MM.1S (cell line): ENCODE measurements around the gene AQP11.

Source experiments
- DNase-seq: peaks from one replicate; pipeline ENCODE4 v3.0.0-alpha.2; 2015
- H2AFZ ChIP-seq: fragments of 300-600 bp; sonication (generic); 2 replicates; pipeline ENCODE4 v1.6.0; 2016; ENCODE audit warnings: antibody characterized with exemption, low read length
- H3F3A ChIP-seq: fragments of 300-600 bp; sonication (generic); 2 replicates; pipeline ENCODE4 v1.6.1; 2016; ENCODE audit warnings: mild to moderate bottlenecking, antibody characterized with exemption, low read length, moderate library complexity, mixed read lengths; ENCODE audit not compliant: insufficient read depth
- H3K27ac ChIP-seq: fragments of 300-600 bp; sonication (generic); 2 replicates; pipeline ENCODE4 v1.5.1; 2016; ENCODE audit warnings: mild to moderate bottlenecking, low read length
- H3K27me3 ChIP-seq: fragments of 300-600 bp; sonication (generic); replicated peaks from 2 replicates; pipeline ENCODE4 v1.6.0; 2016; ENCODE audit warnings: low read length; ENCODE audit not compliant: insufficient read depth
- H3K36me3 ChIP-seq: fragments of 300-600 bp; sonication (generic); replicated peaks from 2 replicates; pipeline ENCODE4 v1.6.1; 2016; ENCODE audit warnings: mild to moderate bottlenecking, low read length, mixed read lengths; ENCODE audit not compliant: insufficient read depth
- H3K4me1 ChIP-seq: fragments of 300-600 bp; sonication (generic); 2 replicates; pipeline ENCODE4 v1.6.1; 2016; ENCODE audit warnings: low read length, mixed read lengths
- H3K4me2 ChIP-seq: fragments of 300-600 bp; sonication (generic); 2 replicates; pipeline ENCODE4 v1.6.0; 2016; ENCODE audit warnings: low read depth, low read length
- H3K4me3 ChIP-seq: fragments of 300-600 bp; sonication (generic); 2 replicates; pipeline ENCODE4 v1.5.1; 2016; ENCODE audit warnings: low read length, mixed read lengths
- H3K79me2 ChIP-seq: fragments of 300-600 bp; sonication (generic); 2 replicates; pipeline ENCODE4 v1.6.1; 2016; ENCODE audit warnings: mixed run types, low read length, mixed read lengths
- H3K9ac ChIP-seq: fragments of 300-600 bp; sonication (generic); 2 replicates; pipeline ENCODE4 v1.6.1; 2016; ENCODE audit warnings: low read length, mixed read lengths
- H3K9me2 ChIP-seq: fragments of 300-600 bp; sonication (generic); replicated peaks from 2 replicates; pipeline ENCODE4 v1.6.1; 2016; ENCODE audit warnings: mild to moderate bottlenecking, low read length, mixed read lengths; ENCODE audit not compliant: insufficient read depth
- H3K9me3 ChIP-seq: fragments of 300-600 bp; sonication (generic); replicated peaks from 2 replicates; pipeline ENCODE4 v1.6.1; 2016; ENCODE audit warnings: mild to moderate bottlenecking, low read length, mixed read lengths; ENCODE audit not compliant: insufficient read depth
- H4K20me1 ChIP-seq: fragments of 300-600 bp; sonication (generic); 2 replicates; pipeline ENCODE4 v1.6.1; 2016; ENCODE audit warnings: mild to moderate bottlenecking, low read length, moderate library complexity, mixed read lengths; ENCODE audit not compliant: insufficient read depth
- EZH2 ChIP-seq: fragments of 300-600 bp; sonication (generic); optimal IDR thresholded peaks from 2 replicates; pipeline ENCODE3; 2017; ENCODE audit warnings: low read depth, mild to moderate bottlenecking, antibody characterized with exemption, low read length, mixed read lengths
- EZH2phosphoT487 ChIP-seq: fragments of 300-600 bp; sonication (generic); IDR thresholded peaks from 2 replicates; pipeline ENCODE4 v1.6.1; 2018; ENCODE audit warnings: antibody characterized with exemption, low read length
- TF ChIP-seq, protein P1 (sequence below): fragments of 300-600 bp; sonication (generic); IDR thresholded peaks from 2 replicates; pipeline ENCODE4 v1.5.1; 2016; ENCODE audit warnings: antibody characterized with exemption, low read length, mixed read lengths

AQP11 gene

GRCh38 chr11:77647654-77648305, 58.0 kb downstream of the AQP11 start:
- Histone ChIP-seq H3K27me3 (no peaks in the 10 kb centered on the region), H4K20me1 (no peaks in the 10 kb centered on the region), H2AFZ (no peak overlapping the region; the same call in 1 of the 2 replicates), H3K9me3 (no peaks in the 10 kb centered on the region), H3K36me3 (no peaks in the 10 kb centered on the region), H3F3A (no peaks in the 10 kb centered on the region), H3K27ac (no peak overlapping the region), H3K4me2 (no peak overlapping the region), H3K9me2 (no peaks in the 10 kb centered on the region), H3K9ac (no peak overlapping the region), H3K4me3 (no peak overlapping the region), H3K79me2 (no peaks in the 10 kb centered on the region), H3K4me1 (no peaks in the 10 kb centered on the region)
- no peak for DNase-seq
- TF ChIP-seq EZH2phosphoT487 (no peak), EZH2 (no peak)
- TF ChIP-seq, protein P1, sequence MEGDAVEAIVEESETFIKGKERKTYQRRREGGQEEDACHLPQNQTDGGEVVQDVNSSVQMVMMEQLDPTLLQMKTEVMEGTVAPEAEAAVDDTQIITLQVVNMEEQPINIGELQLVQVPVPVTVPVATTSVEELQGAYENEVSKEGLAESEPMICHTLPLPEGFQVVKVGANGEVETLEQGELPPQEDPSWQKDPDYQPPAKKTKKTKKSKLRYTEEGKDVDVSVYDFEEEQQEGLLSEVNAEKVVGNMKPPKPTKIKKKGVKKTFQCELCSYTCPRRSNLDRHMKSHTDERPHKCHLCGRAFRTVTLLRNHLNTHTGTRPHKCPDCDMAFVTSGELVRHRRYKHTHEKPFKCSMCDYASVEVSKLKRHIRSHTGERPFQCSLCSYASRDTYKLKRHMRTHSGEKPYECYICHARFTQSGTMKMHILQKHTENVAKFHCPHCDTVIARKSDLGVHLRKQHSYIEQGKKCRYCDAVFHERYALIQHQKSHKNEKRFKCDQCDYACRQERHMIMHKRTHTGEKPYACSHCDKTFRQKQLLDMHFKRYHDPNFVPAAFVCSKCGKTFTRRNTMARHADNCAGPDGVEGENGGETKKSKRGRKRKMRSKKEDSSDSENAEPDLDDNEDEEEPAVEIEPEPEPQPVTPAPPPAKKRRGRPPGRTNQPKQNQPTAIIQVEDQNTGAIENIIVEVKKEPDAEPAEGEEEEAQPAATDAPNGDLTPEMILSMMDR: no peak

DNA sequence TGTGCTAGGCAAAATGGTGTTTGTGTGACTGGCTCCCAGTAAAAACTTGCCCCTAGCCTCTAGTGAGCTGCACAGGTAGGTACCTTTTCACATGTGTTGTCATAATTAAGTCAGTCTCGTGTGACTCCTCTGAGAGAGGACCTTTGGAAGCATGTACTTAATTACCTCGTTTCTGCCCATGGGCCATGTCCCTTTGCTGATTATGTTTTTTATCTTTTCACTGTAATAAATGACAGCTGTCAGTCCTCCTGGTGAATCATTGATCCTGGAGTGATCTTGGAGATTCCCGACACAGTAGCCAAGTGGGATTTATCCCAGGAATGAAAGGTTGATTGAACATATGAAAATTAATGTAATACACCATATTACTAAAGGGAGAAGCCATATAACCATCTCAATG, 60.4 kb downstream of the AQP11 start:
- DNase-seq: no peak
- Histone ChIP-seq H3K4me3 (no peak overlapping the region), H3K9me3 (no peaks in the 10 kb centered on the region), H3F3A (no peaks in the 10 kb centered on the region), H4K20me1 (no peaks in the 10 kb centered on the region), H3K4me2 (no peak overlapping the region), H3K9me2 (no peaks in the 10 kb centered on the region), H3K9ac (no peak overlapping the region), H3K36me3 (no peaks in the 10 kb centered on the region), H3K27ac (no peak overlapping the region), H3K79me2 (no peaks in the 10 kb centered on the region), H3K4me1 (no peaks in the 10 kb centered on the region), H2AFZ (no peak overlapping the region), H3K27me3 (no peaks in the 10 kb centered on the region)
- TF ChIP-seq, protein P1: no peak

- H3K36me3 ChIP-seq: no peaks in the 10 kb centered on the region
- no peak for TF ChIP-seq EZH2phosphoT487
- TF ChIP-seq, protein P1: no peak
- no peak for TF ChIP-seq EZH2
These were observed 65.1 kb downstream of the AQP11 start for GRCh38 chr11:77654770-77655434.

More at GRCh38 chr11:77654770-77655434, 65.1 kb downstream of the AQP11 start:
- DNase-seq: no peak
- Histone ChIP-seq H2AFZ (no peak overlapping the region), H3K4me3 (no peak overlapping the region), H4K20me1 (no peaks in the 10 kb centered on the region), H3K27ac (no peak overlapping the region), H3K79me2 (no peaks in the 10 kb centered on the region), H3K9me2 (no peaks in the 10 kb centered on the region), H3K27me3 (no peaks in the 10 kb centered on the region), H3F3A (no peaks in the 10 kb centered on the region), H3K9ac (no peak overlapping the region), H3K4me2 (no peak overlapping the region), H3K4me1 (no peaks in the 10 kb centered on the region), H3K9me3 (no peaks in the 10 kb centered on the region)
